Fibroblast of villous mesenchyme (primary cell): ENCODE results near the gene SRD5A3. TPM values are rescaled to one million over a fixed set of nuclear protein-coding genes. Genes with fewer than 3 reads are reported as not detected.

Experiments used
- DNase-seq: peaks from one replicate; pipeline ENCODE4 v3.0.0-alpha.2; 2010; ENCODE audit warnings: low read depth
- H3K4me3 ChIP-seq: 2 replicates; pipeline ENCODE4 v1.5.1; 2011; ENCODE audit warnings: low read depth, mild to moderate bottlenecking, low read length
- CTCF ChIP-seq: IDR thresholded peaks from 2 replicates; pipeline ENCODE4 v1.5.1; 2012; ENCODE audit warnings: low read depth, mild to moderate bottlenecking, low read length; ENCODE audit not compliant: insufficient read depth
- total RNA-seq: library from RNA; depleted of rRNA; stranded (reverse); fragments of >200 nt; gene quantifications from 2 replicates; pipeline ENCODE4 v1.2.3, GENCODE V29; 2012

Gene SRD5A3
- total RNA-seq, 1 donor = 8.6 TPM

GRCh38 chr4:55385201-55385649 is 39.2 kb downstream of the SRD5A3 start:
- no peak for TF ChIP-seq CTCF
- peak; percentile 20 for DNase-seq

GRCh38 chr4:55386073-55386472 is 40.0 kb downstream of the SRD5A3 start:
- DNase-seq = peak; percentile 31
- TF ChIP-seq CTCF = no peak
- H3K4me3 ChIP-seq = no peak overlapping the region

More at GRCh38 chr4:55385201-55385649, 39.2 kb downstream of the SRD5A3 start:
- H3K4me3 ChIP-seq = no peak overlapping the region

DNA sequence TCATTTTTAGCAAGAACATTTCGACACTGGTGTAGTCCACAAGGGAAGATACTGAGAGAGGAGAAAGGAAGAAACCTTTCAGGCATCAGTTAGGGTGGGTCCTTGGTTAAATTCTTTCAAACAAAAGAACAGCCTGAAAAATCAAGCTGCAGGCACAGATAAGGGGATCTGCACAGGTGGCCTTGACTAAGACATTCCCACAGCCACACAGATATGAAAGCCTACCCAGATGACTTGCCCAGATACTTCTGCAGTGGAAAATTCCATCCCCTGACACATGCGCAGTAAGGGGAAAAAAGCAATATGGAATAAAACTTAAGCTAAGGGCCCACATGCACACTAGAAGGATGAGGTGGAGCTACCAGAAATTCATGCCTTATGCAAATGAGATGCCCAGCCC is 40.8 kb downstream of the SRD5A3 start:
- no peak overlapping the region for H3K4me3 ChIP-seq
- no peak for DNase-seq
- TF ChIP-seq CTCF = no peak

- DNase-seq = no peak
- no peak for TF ChIP-seq CTCF
- no peak overlapping the region for H3K4me3 ChIP-seq
Observed at GRCh38 chr4:55393461-55394320, 47.6 kb downstream of the SRD5A3 start.

- TF ChIP-seq CTCF = peak; percentile 10
- H3K4me3 ChIP-seq = peak overlapping the region; percentile 92
- no peak for DNase-seq
Observed at GRCh38 chr4:55395218-55395528, 49.1 kb downstream of the SRD5A3 start.

DNA sequence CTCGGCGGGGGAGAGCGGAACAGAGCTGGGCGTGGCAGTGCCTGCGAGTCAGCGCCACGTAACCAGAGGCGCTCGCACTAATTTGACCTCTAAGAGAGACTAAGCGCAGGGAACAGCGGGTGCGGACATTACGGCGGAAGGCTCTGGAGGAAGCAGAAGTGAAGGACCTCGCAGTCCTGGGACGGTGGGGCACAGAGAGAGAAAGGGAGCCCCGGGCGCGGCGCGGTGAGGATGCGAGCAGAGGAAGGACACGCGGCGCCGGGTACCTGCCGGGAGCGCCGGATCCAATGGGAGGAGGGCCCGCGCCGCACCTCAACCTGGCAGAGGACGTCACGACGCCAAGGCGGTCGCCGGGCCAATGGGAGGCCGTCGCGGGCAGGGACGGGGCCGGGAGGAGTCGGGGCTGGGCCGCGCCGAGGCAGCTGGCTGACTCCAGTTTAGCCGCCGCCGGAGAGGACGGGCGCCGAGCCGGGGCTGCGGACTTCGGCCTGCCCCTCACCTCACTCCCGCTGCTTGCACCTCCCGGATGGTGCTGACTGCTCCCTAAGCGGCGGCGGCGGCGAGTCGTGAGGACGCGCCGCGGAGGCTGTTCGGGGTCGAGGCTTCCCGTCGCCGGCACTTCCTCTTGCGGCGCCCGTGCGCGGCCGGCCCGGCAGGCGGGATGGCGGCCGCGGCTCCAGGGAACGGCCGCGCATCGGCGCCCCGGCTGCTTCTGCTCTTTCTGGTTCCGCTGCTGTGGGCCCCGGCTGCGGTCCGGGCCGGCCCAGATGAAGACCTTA is 49.7 kb downstream of the SRD5A3 start, which contains the start of gene TMEM165:
TSS of gene TMEM165 (plus strand) at position 429 of the 779 bp plus-strand sequence. CDS start at position 662, 233 bp downstream.
- no peak for TF ChIP-seq CTCF
- H3K4me3 ChIP-seq = peak within 1 kb of the TSS; percentile 92
- DNase-seq = peak; percentile 89
